H7 (cell line): ENCODE data around the gene SLC24A4. TPM values are rescaled to one million over a fixed set of nuclear protein-coding genes. Genes with fewer than 3 reads are reported as not detected.
A peak's percentile ranks its signal among the peaks of the same experiment; 100 is the strongest.

ENCODE experiments used
- DNase-seq: peaks from one replicate; pipeline ENCODE4 v3.0.0; 2012
- H3K27me3 ChIP-seq: 2 replicates; pipeline ENCODE4 v1.6.0; 2011; ENCODE audit warnings: mild to moderate bottlenecking, low read length; ENCODE audit not compliant: control insufficient read depth, insufficient read depth
- H3K36me3 ChIP-seq: replicated peaks from 2 replicates; pipeline ENCODE4 v1.5.1; 2011; ENCODE audit warnings: low read length; ENCODE audit not compliant: control insufficient read depth, insufficient read depth
- H3K4me3 ChIP-seq: 2 replicates; pipeline ENCODE4 v1.5.1; 2011; ENCODE audit warnings: low read depth, mild to moderate bottlenecking, control low read depth, low read length, moderate library complexity; ENCODE audit not compliant: insufficient read depth
- total RNA-seq: library from RNA; depleted of rRNA; stranded (reverse); fragments of >200 nt; shearing (Covaris generic); gene quantifications from 2 replicates; pipeline ENCODE4 v1.2.3, GENCODE V29; 2014

Gene SLC24A4
- total RNA-seq, 1 experiment from 2014 or later, result under 0.01 TPM

DNA sequence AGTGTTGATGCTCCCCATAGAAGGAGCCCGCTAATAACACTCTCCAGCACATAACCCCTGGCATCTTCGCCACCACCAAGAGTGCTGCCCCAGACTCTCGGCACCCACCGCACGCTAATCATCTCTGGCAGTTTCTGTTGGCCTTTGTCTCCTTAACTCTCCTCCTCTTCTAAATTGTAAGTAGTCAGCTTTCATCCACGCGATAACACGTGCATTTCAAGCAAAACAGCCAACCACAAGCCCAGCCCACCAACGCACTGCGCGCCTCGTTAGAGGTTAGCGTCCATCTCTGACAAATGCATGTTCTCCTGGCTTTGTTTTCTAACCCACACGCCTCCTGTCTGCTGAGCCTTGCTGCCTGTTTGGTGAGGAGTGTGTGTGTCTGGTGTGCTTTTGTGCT, 129.5 kb downstream of the SLC24A4 start:
- no peaks in the 10 kb centered on the region for H3K27me3 ChIP-seq
- H3K4me3 ChIP-seq, result no peak overlapping the region
- no peak for DNase-seq
- H3K36me3 ChIP-seq, result no peaks in the 10 kb centered on the region

DNA sequence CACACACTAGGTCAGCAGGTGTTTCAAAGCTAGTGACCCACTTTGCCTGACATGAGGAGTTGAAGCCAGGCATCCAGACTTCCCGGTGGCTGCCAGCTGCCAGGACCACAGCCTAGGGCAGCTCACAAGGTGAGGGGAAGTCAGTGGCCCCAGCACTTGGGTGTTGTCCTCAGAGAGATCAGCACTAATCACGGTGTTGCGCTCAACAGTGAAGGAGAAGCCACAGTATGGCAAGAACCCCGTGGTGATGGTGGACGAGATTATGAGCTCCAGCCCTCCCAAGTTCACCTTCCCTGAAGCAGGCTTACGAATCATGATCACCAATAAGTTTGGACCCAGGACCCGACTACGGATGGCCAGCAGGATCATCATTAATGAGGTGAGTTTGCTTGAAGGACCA, 130.7 kb downstream of the SLC24A4 start:
- Histone ChIP-seq H3K36me3 (no peaks in the 10 kb centered on the region), H3K27me3 (no peaks in the 10 kb centered on the region), H3K4me3 (no peak overlapping the region)
- DNase-seq, result no peak

GRCh38 chr14:92455231-92455630, 132.3 kb downstream of the SLC24A4 start:
- Histone ChIP-seq H3K27me3 (no peaks in the 10 kb centered on the region), H3K36me3 (no peaks in the 10 kb centered on the region), H3K4me3 (no peak overlapping the region)
- no peak for DNase-seq

DNA sequence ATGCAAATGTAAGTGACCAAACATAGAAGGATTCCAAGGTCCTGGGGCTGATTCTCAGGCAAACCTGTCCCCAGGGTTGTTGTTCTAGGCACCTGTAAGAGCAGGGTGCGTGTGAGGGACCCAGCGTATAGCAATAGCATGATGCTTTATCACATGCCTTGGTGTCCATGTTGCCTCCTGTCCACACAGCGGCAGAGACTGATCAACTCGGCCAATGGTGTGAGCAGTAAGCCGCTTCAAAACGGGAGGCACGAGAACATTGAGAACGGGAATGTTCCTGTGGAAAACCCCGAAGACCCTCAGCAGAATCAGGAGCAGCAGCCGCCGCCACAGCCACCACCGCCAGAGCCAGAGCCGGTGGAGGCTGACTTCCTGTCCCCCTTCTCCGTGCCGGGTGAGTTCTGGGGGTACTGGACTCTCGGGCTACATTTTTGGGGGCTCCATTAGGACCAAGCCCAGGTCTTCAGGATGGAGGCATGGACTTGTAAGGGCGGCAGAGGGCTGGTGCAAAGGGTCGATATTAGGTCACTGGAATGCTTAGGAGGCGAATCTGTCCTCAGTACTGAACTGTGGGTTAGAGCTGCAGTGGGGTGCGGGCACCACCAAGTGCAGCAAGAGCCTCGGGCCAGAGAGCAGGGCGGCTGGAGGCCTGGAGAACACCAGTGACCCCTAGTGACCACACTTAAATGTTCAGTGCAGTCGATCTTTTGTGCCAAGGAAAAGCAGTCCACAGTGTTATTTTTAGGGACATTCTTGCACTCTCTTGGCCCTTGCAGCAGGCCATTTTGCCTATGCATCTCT, 133.4 kb downstream of the SLC24A4 start:
- DNase-seq, result peak; percentile 89
- H3K36me3 ChIP-seq, result no peaks in the 10 kb centered on the region
- H3K4me3 ChIP-seq, result no peak overlapping the region
- no peaks in the 10 kb centered on the region for H3K27me3 ChIP-seq

GRCh38 chr14:92457016-92457565, 134.1 kb downstream of the SLC24A4 start:
- no peak overlapping the region for H3K4me3 ChIP-seq
- no peaks in the 10 kb centered on the region for H3K27me3 ChIP-seq
- DNase-seq, result no peak
- no peaks in the 10 kb centered on the region for H3K36me3 ChIP-seq

DNA sequence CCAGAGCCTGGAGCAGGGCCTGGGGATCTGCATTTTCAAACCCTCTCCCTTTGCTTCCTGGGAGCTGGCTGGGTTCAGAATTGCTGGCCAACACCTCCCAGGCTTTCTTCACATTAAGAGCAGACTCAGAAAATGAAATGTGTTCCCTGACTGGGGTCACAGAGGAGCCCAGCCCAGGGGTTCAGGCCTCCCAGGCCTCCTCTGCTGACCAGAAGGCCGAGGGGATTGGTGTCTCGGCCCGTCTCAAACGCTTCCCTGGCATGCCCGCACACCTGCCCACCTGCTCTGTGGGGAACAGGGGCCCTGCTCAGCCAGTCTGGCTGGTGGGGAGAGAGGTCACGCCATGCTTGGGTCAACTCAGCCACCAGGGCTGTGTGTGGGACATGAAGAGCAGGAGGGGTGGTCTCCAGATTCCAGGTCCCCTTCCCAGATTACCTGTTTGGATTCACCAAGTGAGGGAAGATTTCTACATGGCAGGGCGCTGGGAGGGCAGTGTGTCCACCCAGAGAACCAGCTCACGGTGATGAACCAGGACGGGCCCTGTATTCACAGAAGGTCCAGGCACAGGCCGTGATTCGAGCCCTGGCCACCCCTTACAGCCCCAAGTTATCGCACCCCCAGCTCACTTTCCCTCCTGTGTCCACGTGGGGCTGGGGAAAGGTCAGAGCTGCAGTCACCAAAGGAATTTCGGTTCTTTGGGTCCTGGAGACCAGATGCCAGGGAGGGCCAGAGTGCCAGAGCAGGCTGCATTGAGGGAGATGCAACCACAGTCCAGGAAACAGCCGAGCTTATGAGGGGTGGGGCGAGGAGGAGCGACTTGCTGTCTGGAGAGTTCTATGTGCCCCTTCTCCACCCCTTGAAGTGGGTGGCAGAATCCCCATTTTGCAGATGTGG, 135.4 kb downstream of the SLC24A4 start:
- no peak overlapping the region for H3K4me3 ChIP-seq
- H3K36me3 ChIP-seq, result no peaks in the 10 kb centered on the region
- no peaks in the 10 kb centered on the region for H3K27me3 ChIP-seq
- DNase-seq, result no peak

DNA sequence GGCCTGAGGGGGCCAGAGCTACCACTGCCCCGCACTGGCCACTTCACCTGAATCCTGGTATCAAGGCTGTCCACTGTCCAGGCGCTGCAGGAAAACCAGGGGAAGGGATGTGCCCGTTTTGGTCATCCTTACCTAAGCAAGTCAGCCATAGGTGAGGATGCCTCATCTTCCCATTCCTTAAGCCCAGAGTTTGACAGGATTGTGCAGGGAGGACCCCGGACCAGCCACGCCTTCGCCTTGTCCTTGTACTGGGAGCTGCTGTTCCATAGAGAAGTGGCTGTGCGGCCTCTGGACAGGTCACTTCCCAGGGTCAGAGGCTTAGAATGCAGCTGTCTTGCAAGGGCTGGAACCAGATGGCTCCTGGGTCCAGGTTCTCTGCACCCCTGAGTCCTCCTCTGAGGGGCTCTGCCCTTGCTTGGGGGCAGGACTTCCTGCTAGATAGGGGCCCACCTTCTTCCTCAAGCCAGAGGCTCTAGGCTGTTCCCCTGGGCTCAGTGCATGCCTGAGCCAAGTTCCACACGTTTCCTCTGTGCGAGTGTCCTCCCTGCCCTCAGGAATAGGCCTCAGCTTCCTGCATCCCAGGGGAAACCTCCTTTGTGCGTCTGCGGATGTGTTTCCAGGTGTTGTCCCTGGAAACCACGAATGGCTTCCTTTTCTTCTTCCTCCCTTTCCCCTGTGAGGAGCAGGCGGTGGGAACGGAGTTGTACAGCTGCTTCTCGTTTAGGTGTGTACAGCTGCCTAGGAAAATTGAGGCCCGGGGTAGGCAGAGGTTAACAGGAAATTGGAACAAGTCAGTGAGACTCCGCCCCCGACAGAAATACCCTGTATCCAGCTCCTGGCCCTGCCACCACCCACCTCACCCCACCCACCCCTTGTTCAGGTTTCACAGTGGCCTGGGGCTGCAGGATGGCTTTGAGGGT, 136.3 kb downstream of the SLC24A4 start:
- Histone ChIP-seq H3K36me3 (no peaks in the 10 kb centered on the region), H3K4me3 (no peak overlapping the region), H3K27me3 (no peaks in the 10 kb centered on the region)
- DNase-seq, result no peak

- H3K4me3 ChIP-seq, result no peak overlapping the region
- no peaks in the 10 kb centered on the region for H3K36me3 ChIP-seq
- no peaks in the 10 kb centered on the region for H3K27me3 ChIP-seq
- DNase-seq, result peak; percentile 35
These were observed 137.0 kb downstream of the SLC24A4 start for GRCh38 chr14:92459950-92460421.

- no peaks in the 10 kb centered on the region for H3K36me3 ChIP-seq
- no peak overlapping the region for H3K4me3 ChIP-seq
- DNase-seq, result no peak
- H3K27me3 ChIP-seq, result no peaks in the 10 kb centered on the region
These were observed 137.6 kb downstream of the SLC24A4 start for GRCh38 chr14:92460541-92460915.

- DNase-seq, result peak; percentile 22
- Histone ChIP-seq H3K27me3 (no peaks in the 10 kb centered on the region), H3K36me3 (no peaks in the 10 kb centered on the region), H3K4me3 (no peak overlapping the region)
These were observed 138.1 kb downstream of the SLC24A4 start for GRCh38 chr14:92460916-92461579.

- Histone ChIP-seq H3K36me3 (no peaks in the 10 kb centered on the region; the same call in 1 of the 2 replicates), H3K27me3 (no peaks in the 10 kb centered on the region), H3K4me3 (no peak overlapping the region)
- no peak for DNase-seq
These were observed 138.9 kb downstream of the SLC24A4 start for GRCh38 chr14:92461891-92462290.

DNA sequence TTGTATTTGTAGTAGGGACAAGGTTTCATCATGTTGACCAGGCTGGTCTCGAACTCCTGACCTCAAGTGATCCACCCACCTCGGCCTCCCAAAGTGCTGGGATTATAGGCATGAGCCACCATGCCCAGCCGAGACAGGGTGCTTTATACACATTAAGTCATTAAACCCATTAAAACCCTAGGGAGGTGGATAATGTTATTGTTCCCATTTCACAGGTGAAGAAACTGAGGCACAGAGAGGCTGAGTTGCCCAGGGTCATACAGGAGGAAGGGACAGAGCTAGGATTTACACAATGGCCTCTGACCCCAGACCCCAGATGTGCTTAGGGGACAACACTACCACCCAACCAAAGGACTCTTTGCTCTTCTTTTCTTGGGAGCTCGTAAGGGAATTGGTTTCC, 139.6 kb downstream of the SLC24A4 start:
- Histone ChIP-seq H3K27me3 (no peaks in the 10 kb centered on the region), H3K4me3 (no peak overlapping the region)

GRCh38 chr14:92463141-92463540, 140.2 kb downstream of the SLC24A4 start:
- H3K4me3 ChIP-seq, result no peak overlapping the region
- H3K36me3 ChIP-seq, result no peaks in the 10 kb centered on the region; the same call in 1 of the 2 replicates
- H3K27me3 ChIP-seq, result no peaks in the 10 kb centered on the region
- no peak for DNase-seq

More for the DNA sequence above, 139.6 kb downstream of the SLC24A4 start:
- no peak for DNase-seq
- H3K36me3 ChIP-seq, result no peaks in the 10 kb centered on the region; the same call in 1 of the 2 replicates
